Omental fat pad (tissue), 4 donors: ENCODE measurements around the gene CD9. TPM values are rescaled to one million over a fixed set of nuclear protein-coding genes. Genes with fewer than 3 reads are reported as not detected.
A peak's percentile ranks its signal among the peaks of the same experiment; 100 is the strongest.

Experiments used
- ATAC-seq: fragments of 150-250 bp; one replicate; pipeline ENCODE4 v1.9.1; 2016; ENCODE audit warnings: mild to moderate bottlenecking, moderate library complexity; ENCODE audit not compliant: low FRiP score
- DNase-seq: peaks from one replicate; pipeline ENCODE4 v3.0.0-alpha.2; 2019; ENCODE audit warnings: low spot score
- CTCF ChIP-seq, 3 donors: fragments of 450-650 bp; IDR thresholded peaks; one replicate each; pipeline ENCODE4 v1.5.1; 2016 to 2017; ENCODE audit warnings: antibody characterized with exemption in 3 of 3, mild to moderate bottlenecking in 3 of 3, moderate library complexity in 2 of 3
- total RNA-seq, 4 donors: library from RNA; depleted of rRNA; stranded (reverse); fragments of >200 nt; gene quantifications; one replicate each; pipeline ENCODE4 v1.1.0, GENCODE V29; 2016

CD9 gene
- total RNA-seq, 4 donors from 2014 or later: 68.3 to 181 (median 119) TPM

GRCh38 chr12:6161124-6161882, 38.9 kb upstream of the CD9 start:
- no peak for TF ChIP-seq CTCF (IDR thresholded peaks at IDR 0.05)
- no peak for DNase-seq
- peak; percentile 38 for ATAC-seq

- DNase-seq: no peak
- TF ChIP-seq CTCF (IDR thresholded peaks at IDR 0.05): no peak
These were observed 36.7 kb upstream of the CD9 start for GRCh38 chr12:6163416-6164060.

GRCh38 chr12:6165395-6165794, 34.8 kb upstream of the CD9 start:
- no peak for TF ChIP-seq CTCF (IDR thresholded peaks at IDR 0.05)
- no peak for ATAC-seq
- DNase-seq: no peak

More at GRCh38 chr12:6163416-6164060, 36.7 kb upstream of the CD9 start:
- ATAC-seq: no peak

GRCh38 chr12:6166808-6167207, 33.4 kb upstream of the CD9 start:
- DNase-seq (no peak), ATAC-seq (no peak)
- no peak for TF ChIP-seq CTCF (IDR thresholded peaks at IDR 0.05)

- ATAC-seq (peak; percentile 86), DNase-seq (no peak)
- TF ChIP-seq CTCF (IDR thresholded peaks at IDR 0.05): no peak
These were observed 32.6 kb upstream of the CD9 start for GRCh38 chr12:6167327-6168280.

GRCh38 chr12:6171409-6172015, 28.7 kb upstream of the CD9 start:
- ATAC-seq (peak; percentile 19), DNase-seq (no peak)
- TF ChIP-seq CTCF (IDR thresholded peaks at IDR 0.05): no peak
